NCI-H345 (cell line): Measurements from ENCODE around the gene UBA3.
A peak's percentile ranks its signal among the peaks of the same experiment; 100 is the strongest.

Experiments used
- DNase-seq: peaks from one replicate; lab custom pipeline; 2025; lab: John Stamatoyannopoulos, UW

UBA3 gene

GRCh38 chr3:69097407-69098086 is 17.4 kb upstream of the UBA3 start:
- no peak for DNase-seq

- DNase-seq: no peak
These were observed 16.1 kb upstream of the UBA3 start for GRCh38 chr3:69096299-69096698.

- no peak for DNase-seq
These were observed 15.5 kb upstream of the UBA3 start for GRCh38 chr3:69095636-69096035.

GRCh38 chr3:69094467-69095205 is 14.5 kb upstream of the UBA3 start:
- DNase-seq: no peak

DNA sequence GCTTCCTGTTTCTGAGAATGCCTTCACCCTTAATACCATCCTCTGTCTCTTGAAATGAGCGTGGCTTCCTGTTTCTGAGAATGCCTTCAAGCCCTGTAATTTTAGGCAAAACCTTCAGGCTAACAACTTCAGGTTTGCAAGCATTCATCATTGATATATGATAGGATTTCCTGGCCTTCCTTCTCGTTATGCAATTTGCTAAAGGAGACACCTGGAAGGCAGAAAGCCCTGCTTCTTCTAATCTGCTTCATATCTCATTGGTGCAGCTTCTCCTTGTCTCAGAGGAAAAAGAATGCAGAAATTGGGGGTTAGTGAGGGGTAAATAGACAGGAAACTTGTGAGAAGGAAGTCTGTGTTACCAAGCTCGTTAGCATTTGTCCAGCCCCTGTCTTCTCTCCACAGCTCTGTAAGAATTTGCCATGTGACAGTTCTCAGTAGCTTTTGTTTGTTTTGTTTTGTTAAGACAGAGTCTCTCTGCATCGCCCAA is 11.9 kb upstream of the UBA3 start:
- no peak for DNase-seq

DNA sequence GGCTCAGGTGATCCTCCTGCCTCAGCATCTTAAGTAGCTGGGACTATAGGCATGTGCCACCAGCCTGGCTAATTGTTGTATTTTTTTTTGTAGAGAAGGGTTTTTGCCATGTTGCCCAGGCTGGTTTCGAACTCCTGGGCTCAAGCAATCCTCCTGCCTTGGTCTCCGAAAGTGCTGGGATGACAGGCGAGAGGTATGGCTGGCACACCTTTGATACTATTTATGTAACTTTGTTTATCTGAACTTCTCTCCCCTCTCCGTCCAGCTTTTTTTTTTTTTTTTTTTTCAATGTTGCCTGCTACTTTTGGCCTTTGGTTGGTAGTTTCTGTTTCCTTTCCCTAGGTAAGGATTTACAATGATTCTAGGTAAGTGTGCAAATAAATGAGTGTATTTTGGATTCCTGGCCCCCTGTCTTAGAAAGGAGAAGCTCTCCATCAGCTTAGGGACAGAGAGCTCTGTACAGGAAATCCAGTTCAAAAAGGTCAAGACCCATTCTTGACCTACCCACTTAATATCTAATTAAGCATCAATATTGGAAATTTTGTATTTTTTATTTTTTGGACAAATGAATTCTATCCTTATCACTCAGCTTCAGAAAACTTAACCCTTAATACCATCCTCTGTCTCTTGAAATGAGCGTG is 11.3 kb upstream of the UBA3 start:
- DNase-seq: no peak

DNA sequence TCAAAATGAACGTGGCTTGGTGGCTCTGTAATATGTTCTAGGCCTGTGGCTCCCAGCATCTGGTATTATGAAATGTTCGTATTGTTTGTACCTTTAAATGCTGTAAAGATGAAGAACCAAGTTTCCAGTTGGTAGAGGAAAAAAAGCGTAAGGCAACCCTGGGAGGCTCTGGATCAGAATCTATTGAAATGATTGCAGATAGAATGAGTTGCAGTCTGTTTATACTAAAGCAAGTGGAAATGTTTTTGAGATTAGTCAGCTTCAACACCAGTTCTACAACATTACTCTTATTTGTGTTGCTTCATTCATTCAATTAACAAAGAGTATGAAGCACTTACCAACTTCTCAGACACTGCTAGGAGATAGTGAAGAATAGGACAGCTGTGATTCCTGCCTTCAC is 9.9 kb upstream of the UBA3 start:
- no peak for DNase-seq

DNA sequence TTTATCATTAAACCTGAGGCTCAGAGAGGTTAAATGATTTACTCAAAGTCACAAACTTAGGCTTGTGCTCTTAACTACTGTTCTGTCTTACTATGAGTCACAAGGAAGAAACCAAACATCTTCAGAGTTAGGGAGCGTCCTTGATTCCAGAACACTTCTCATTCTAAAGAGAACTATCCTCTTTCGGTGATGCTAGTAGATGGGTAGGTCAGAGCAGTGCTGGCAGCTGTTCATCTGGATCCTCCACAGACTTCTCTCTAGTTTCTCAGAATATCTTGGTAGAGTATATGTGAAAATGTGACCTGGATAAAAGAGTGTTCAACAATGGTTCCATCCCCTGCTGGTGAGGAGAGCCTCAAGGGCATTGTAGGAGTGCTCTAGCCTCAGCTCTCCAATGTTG is 7.9 kb upstream of the UBA3 start:
- DNase-seq: no peak

GRCh38 chr3:69087030-69087791 is 7.0 kb upstream of the UBA3 start:
- DNase-seq: no peak

DNA sequence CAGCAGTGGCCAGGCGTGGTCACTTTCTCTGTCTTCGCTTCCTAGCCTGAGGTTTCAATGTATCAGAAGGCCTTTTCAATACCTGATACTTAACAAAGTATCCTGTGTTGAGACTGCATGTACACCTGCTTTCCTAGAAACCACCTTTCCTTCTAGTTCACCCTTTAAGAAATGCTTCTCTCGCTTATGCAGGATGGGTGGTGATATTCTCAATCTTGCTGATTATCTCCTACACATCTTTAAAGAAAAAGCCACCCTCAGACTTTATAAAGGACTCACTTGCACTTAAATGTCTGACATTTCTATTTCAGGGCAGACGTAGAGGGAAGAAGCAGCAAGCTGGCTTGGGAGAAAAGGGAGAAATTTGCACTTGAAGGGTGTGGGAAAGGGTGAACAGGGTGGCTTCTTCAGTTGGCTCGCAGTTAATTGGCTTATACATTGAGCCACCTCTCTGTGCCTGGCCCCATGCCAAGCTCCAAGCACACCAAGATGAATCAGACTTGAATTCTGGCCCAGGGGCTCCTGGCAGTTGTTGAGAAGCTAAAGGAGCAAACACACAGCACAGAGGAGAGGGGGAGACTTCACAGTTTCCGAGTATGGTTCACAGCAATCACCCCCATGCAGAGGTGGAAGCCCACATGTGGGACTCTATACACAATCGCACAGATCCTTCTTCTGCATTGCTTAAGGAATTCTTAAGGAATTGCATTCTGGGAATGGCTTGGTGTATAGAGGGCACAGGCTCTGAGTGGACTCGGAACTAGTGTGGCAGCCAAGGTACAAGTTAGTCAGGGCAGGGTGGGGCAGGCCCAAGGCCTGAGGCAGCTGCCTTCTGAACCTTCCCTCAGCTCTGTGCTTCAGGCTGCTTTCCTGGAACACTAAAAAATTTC is 5.9 kb upstream of the UBA3 start:
- peak; percentile 74 for DNase-seq

DNA sequence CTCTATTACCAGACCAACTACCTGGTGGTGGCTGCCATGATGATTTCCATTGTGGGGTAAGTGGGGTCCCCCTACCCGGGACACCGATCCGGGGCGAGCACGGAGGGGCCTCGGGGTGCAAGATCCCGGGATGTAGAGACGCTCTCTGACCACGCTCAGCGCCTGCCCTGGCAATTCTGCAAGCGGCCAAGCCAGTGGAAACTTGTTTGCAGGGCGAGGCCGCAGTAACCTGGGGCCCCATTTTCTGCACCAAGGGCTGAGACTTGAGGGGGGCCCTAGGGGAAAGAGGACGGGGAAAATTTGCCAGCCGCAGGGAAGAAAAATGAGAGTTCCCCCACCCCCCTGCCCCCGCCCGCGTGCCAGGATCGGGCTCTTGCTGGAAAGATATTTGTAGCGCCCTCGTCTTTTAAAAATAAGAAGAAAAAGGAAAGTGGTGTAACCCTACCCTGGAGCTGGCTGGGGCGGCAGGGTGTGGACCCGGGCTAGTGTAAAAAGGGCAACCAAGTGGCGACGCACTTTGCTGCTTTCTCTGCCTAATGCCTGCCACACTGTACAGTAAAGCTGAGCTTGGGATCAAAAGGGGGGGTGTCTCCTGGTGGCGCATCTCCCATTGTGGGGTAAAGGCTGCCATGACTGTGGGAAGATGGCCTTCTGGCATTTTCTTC is 5.1 kb upstream of the UBA3 start:
- DNase-seq: peak; percentile 2

- DNase-seq: peak; percentile 79
These were observed 4.4 kb upstream of the UBA3 start, which contains the start of gene ARL6IP5 for GRCh38 chr3:69084326-69085167. Gene ARL6IP5, plus strand, starts transcription at chr3:69084937. Its CDS starts 111 bp downstream, at chr3:69085048.

DNA sequence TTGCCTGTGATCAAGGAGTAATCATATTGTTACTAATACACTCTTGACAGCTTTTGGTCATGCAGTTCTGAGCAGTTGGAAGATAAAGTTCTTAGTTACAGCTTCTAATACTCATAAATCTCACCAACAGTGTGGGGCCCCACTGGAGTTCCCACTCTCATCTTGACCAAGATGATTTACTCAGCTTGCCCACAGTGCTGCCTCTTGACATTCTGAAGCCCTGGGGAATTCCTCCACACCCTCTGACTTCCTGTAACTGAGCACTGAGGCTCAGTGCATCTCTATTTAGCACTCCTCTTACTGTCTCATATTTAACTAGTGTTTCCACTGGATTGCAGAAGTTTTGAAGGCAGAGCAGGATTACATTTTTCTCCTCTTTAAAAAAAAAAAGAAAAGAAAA is 2.6 kb upstream of the UBA3 start:
- no peak for DNase-seq

DNA sequence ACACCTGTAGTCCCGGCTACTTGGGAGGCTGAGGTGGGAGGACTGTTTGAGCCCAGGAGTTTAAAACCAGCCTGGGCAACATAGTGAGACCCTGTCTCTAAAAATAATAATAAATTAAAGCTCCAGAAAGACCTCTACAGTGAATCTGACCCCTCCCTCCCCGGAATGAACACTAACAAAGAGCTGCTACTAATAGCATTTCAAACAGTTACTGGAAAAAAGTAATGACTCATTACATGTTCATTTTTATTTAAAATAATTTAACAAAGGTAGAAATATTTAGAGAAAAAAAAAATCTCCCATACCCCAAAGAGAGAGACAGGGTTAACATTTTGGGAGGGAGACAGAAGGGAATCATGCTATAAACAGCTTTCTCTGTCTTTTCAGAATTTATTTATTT is 2.2 kb upstream of the UBA3 start:
- no peak for DNase-seq

DNA sequence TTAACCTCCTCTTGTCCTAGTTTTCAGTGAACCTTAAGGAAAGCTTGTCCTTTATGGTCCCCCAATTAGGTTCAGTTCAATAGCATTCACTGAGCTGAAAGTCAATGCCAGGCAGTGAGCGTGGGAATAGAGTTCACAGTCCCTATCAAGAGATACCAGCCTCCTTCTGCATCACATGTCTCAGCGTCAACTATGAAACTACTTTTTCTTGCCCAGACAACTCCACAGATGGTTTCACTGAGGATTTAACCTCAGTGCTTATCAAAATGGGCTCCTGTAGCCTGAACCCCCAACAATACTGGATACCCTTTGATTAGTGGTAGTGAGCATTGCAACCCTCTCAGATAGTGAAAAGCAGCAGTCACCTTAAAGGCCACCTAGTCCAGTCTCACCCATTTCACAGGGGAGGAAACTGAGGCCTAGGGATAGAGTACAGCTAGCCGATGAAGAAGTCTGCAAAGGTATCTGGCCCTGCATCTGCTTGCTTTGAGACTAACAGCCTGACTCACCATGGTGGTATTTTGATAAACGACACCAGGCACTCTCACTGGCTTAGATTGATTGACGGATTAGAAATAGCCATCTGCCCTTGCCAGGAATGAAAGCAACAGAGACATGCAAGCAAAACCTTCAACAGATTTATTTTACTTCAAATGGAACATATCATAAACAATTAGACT is 1.6 kb upstream of the UBA3 start:
- DNase-seq: no peak

GRCh38 chr3:69079269-69080159 is 651 bp downstream of the UBA3 start:
- DNase-seq: no peak

- no peak for DNase-seq
These were observed 7.2 kb downstream of the UBA3 start for GRCh38 chr3:69072928-69073327.

DNA sequence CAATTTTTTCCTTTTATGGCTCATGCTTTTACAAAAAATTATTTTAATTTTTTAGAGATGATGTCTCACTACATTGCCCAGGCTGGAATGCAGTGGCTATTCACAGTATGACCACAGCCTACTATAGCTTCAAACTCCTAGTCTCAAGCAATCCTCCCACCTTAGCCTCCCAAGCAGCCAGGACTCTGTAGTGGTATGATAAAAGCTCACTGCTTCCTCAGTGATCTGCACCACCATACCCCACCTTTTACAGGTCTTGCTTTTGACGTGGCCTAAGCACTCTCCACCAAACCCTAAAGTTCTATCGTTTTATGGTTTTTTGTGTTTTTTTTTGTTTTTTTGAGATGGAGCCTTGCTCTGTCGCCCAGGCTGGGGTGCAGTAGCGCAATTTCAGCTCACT is 14.0 kb downstream of the UBA3 start:
- DNase-seq: no peak
